Measurements from ENCODE around the gene KDM3B.

Gene KDM3B

DNA sequence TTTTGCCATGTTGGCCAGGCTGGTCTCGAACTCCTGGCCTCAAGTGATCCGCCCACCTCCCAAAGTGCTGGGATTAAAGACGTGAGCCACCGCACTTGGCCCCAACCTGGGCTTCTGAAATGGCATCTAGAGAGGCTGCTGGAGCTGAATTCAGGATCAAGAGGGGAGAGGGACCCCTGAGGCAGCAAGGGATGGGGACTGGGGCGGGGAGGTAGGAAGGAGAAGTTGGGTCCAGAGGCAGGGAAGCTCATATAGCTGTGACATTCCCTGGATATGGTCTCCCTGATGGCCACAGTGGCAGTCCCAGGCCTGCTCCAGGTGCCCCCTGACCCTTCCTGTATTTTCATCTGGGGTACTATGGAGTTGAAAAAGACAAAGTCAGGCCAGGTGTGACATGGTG is 98.5 kb downstream of the KDM3B start:
- DNase-seq, result no peak

DNA sequence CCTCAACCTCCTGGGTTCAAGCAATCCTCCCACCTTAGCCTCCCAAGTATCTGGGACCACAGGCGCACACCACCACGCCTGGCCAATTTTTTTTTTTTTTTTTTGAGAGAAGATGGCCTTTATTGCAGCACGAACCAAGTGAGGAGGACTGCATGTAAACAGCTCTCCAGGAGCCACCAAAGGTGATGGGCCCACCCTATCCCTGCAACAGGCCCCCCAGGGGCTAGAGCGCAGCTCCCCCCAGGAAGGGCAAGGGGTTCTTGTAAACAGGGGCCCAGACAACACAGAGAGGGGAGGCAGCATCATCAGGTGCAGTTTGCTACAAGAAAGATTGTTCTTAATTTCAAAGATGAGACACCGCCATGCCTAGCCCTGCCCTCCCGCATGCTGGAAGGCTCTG is 100.2 kb downstream of the KDM3B start:
- no peak for DNase-seq

DNA sequence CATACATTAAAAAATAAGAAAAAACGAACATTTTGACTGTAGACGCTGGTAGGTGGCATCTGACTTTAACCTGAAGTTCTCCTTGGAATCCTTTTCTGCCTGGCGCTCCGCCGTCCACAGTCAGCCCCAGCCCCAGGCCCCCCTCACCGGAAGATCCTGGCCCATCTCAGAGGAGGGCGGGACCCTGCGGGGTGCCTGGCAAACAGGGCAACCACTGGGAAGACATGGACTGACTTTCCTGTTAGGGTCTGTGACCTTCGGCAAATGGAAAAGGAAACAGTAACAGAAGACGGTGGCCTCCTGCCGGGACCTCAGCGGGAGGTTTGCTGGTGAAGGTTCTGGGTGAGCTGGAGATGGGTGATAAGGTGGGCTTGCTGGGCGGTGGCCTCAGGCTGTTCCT is 101.1 kb downstream of the KDM3B start:
- no peak for DNase-seq

DNA sequence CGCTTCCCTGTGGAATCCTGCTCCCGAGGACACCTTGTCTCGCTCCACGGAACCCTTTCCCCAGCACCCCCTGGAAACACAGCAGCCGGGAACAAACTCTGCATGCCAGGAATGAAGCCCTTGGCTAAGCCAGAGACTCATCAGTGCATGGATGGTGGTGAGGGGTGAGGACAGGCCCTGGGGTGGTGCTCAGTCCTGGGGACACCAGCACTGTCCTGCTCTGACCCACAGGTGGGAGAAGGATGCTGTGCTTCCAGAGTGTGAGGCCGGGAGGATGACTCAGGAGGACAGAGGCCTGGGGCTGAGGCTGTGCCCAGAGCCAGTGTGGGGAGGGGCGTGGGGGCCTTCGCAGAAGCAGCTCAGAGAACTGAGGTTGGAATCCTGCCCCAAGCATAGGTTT is 101.6 kb downstream of the KDM3B start:
- DNase-seq, result no peak

DNA sequence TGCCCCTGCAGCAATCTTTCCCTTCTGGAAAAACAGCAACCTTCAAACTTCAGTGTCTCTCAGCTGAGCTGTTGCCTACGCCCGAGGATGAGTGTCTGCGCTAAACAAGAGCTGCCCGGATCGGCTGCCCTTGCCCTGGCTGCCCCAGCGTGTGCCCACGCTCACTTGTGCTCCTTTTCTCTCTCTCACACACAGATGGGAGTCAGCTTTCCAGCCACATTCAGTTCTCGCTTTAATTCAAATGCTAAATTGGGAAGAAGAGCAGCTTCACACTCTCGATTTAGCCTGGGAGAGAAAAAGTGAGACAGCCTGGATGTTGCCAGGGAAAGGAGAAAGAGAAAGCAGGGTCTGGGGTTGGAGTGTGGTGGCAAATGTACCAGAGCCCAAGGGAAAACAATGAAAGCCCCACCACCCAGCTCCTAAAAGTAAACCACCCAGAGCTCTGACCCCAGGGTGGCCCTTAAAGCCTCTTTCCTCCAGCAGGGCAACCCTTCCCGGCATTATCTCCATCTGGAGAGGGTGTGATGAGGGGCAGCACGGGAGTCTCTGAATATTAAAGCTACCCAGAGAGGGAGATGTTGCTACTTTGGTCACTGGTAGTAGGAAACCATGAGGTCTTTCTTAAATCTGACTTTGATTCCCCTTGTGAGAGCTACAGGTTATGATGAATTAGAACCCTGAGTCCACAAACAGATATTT is 102.9 kb downstream of the KDM3B start:
- no peak for DNase-seq

DNA sequence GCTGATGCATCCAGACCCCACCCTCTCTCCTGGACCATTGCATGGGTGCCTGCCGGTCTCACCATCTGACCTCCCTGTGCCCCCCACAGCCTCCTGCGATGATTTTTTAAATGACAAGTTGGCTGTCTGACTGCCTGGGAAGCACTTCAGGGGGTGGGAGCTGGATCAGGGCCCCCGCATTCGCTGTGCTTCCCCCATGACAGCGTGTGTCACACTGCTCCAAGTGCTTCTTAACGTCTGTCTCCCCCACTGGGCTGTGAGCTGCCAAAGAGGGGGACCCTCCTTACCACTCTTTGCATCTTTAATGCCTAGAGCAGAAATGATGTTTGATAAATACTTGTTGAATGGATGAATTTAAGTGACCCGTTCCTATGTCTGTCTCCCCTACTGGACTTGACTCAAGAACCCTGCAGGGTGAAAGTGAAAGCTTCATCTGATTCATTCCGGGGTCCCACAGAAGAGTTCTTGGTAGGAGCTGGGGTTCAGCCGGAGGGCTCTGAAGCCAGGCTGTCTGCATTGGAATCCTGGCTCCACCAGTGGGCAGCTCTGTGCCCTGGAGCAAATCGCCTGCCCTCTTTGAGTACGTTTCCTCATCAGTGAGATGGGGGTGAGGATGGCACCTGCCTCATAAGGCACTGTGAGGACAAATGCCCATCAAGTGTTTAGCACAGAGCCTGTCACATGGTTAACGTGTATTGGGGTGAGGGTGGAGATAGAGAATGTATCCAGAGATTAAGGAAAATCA is 105.2 kb downstream of the KDM3B start:
- no peak for DNase-seq

DNA sequence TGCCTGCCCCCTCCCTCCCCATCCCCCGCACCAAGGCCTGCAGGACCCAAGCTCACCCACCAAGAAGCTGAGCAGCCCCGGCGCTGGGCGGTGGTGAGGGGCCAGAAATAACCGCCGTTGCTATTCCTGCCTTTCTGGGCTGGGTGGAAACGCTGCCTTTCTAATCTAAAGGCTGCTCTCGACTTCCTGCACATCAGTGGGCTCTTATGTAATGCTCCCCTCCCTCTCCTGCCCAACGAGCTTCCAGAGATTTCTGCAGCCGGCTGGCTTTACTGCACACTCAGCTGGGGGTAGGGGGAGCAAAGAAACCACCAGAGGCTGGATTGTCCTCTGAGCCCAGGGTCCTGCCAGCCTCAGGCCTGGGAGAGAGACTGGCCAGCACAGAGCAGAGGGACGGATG is 105.9 kb downstream of the KDM3B start:
- DNase-seq, result no peak

DNA sequence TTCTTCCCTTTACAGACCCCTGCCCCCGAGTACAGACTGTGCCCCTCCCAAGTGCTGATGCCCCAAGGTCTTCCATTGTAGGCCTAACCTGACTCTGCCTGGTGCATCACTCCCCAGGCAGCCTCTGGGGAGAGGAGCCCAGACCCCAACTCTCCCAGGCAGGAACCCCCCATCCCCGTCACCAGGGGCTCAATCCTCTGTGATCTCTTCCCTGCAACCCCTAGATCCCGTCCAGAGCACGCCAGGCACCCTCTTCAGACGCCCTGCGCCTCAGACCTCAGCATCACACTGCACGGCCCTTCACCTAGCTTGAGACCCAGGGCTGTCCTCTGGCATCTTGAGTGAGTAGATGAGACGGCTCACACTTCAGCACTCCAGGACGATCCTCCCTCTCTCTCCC is 106.4 kb downstream of the KDM3B start:
- DNase-seq, result no peak

DNA sequence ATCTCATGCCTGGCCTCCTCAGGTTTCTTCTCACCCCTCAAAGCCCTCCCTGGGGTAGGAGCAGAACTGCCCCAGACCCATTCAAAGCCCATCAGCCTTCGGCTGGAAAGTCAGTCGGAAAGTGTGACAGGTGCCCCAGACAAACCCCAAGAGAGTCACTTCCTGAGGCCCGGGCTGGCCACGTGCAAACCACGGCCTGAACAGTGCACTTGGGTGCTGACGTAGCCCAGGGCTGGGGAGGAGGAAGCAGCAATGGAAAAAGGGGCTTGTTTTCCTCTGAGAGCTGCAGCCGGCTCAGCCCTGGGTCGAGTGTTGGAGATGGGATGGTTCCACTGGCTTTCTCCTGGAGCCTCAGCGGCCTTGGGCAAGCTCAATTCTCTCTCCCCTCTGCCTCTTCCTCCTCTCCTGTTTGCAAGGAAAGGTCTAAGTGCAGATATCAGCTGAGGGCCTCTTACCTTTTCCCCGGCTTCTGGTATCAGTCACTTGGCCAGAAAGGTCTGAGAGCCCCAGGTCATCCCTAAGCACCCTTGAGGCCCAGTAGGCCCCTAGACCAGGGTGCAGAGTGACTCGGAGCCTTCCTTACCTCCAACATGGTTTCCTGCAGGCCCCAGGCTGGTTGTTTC is 106.9 kb downstream of the KDM3B start:
- peak; percentile 77 for DNase-seq

DNA sequence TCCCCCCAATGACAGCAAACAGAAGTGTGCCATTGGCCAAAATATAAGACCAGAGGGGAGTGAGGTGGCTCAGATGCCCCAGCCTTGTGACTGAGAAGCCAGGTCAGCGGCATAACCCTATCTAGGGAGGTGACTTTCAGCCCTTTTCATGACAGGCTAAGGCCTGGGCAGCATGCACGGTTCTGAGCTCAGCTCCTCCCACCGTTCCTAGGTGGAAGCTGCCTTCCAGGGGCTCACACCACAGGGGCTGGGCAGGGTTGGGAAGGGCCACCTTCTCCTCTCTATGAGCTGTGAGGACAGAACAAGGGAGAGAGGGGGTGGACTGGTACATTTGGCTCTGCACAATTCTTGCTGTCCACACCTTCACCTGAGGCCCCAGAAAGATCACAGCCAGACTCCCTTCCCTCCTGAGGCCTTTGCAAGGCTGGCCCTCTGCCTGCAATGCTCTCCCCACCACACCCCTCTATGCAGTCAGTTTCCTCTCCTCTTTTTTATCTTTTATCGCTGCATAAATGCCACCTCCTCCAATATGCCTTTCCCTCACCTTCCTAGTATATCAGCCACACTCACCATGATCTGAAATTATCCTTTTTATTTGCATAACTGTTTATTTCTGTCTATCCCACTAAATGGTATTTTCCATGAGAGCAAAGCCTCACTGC is 107.7 kb downstream of the KDM3B start:
- no peak for DNase-seq

DNA sequence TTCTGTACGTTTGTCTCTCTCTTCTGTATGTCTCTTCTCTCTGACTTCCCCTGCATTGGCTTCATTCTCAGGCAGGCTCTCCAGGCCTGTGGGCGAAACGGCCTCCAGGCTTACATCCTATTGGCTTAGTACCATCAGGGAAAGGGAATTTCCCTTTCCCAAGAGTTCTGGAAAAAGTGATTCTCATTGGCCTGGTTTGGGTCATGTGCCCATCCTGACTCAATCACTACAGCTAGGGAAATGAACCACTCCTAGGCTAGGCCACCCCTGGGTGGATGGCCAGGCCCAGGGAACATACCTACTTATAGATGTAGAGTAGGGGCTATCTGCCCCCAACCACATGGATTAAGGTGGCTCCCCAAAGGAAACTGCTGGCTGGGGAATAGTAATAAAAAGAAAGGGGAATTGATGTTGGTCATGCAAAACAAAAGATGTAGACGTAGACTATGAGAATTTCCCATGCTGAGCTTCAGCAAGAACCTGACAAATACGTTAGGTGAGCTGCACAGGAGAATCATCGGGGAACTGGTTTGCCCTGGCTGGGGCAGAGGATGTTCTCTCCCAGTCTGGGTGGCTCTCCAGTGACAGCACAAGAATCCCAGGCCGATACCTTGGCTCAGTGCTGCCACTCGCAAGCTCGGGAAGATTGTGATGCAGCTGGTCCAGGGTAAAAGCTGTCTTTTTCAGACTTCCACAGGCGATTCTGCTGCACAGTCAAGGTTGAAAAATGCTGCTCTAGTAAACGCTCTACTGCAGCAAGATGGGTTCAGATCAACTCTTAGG is 109.0 kb downstream of the KDM3B start:
- DNase-seq, result no peak

DNA sequence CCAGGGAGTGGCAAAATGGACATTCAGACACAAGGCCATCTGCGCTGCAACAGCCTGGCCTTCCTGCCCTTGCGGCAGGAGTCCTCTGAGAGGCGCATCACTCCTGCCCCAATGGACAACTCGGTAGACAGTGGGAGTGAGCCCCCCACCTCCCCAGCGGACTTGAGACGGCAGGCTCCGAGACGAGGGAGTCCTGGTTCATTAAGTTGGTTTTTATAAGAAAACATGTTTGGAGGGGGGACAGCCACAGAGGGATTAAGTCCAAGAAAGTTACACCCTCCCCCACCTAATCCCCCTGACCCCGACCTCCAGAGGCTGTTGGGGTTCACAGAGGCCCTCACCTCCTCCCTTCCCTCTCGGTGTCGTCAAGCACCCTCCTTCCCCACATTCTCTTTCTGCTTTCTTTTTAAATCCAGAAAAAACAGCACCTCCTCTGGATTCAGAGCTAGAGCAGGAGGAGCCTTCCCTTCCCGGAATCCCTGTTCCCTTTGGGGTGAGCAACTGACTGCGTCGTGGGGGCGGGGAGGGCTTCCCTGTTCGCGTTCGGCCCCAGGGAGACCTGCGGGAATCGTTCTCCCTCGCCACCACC is 111.0 kb downstream of the KDM3B start:
- DNase-seq, result no peak

DNA sequence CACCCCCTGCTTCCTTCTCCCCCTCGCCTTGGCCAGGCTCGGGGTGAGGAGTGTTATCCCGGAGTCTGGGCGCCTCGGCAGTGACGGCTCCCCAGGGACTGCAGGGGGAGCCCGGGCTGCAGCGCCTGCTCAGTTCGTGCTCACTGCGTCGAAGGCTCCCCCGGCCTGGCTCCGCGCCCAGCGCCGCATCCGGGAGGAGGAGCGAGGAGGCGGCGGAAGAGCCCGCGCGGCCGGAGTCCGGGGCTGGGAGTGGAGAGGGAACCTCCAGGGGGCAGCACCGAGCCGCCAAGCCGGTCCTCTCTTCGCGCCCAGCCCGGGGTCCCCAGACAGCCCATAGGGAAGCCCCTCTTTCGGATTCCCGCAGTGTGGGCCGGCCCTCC is 111.5 kb downstream of the KDM3B start:
- peak; percentile 94 for DNase-seq

DNA sequence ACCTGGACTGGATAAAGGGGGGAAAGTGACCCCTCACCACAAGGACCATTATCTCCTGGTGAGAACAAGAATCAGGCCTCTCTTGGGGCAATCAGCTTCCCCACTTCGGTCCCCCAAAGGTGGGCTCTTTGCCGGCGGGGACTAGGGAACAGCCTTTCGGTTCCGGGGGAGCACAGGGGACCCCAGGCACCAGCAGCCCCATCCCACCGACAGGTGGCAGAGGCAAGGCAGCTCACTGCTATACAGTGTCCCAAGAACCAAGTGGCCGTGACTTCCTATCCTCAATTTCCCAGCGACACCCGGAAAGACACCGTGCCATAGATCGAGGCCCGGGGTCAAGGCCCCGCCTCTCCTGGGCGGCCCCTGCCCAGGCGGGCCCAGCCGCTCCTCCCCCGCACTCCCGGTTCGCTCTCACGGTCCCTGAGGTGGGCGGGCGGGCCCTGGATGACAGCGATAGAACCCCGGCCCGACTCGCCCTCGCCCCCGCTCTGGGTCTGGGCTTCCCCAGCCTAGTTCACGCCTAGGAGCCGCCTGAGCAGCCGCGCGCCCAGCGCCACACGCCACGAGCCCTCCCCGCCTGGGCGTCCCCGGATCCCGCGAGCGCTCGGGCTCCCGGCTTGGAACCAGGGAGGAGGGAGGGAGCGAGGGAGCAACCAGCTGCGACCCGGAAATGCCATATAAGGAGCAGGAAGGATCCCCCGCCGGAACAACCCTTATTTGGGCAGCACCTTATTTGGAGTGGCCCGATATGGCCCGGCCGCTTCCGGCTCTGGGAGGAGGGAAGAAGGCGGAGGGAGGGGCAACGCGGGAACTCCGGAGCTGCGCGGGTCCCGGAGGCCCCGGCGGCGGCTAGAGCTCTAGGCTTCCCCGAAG is 112.1 kb downstream of the KDM3B start:
- peak; percentile 93 for DNase-seq

DNA sequence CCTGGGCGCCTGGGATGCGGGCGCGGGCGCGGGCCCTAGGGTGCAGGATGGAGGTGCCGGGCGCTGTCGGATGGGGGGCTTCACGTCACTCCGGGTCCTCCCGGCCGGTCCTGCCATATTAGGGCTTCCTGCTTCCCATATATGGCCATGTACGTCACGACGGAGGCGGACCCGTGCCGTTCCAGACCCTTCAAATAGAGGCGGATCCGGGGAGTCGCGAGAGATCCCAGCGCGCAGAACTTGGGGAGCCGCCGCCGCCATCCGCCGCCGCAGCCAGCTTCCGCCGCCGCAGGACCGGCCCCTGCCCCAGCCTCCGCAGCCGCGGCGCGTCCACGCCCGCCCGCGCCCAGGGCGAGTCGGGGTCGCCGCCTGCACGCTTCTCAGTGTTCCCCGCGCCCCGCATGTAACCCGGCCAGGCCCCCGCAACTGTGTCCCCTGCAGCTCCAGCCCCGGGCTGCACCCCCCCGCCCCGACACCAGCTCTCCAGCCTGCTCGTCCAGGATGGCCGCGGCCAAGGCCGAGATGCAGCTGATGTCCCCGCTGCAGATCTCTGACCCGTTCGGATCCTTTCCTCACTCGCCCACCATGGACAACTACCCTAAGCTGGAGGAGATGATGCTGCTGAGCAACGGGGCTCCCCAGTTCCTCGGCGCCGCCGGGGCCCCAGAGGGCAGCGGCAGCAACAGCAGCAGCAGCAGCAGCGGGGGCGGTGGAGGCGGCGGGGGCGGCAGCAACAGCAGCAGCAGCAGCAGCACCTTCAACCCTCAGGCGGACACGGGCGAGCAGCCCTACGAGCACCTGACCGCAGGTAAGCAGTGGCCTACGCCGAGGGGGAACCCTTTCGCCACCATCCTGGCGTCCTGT is 113.0 kb downstream of the KDM3B start, which contains the start of gene EGR1:
Gene EGR1, plus strand, starts transcription at position 219 of the 864 bp plus-strand sequence. Its CDS starts 283 bp downstream, at position 502.
- peak; percentile 91 for DNase-seq

DNA sequence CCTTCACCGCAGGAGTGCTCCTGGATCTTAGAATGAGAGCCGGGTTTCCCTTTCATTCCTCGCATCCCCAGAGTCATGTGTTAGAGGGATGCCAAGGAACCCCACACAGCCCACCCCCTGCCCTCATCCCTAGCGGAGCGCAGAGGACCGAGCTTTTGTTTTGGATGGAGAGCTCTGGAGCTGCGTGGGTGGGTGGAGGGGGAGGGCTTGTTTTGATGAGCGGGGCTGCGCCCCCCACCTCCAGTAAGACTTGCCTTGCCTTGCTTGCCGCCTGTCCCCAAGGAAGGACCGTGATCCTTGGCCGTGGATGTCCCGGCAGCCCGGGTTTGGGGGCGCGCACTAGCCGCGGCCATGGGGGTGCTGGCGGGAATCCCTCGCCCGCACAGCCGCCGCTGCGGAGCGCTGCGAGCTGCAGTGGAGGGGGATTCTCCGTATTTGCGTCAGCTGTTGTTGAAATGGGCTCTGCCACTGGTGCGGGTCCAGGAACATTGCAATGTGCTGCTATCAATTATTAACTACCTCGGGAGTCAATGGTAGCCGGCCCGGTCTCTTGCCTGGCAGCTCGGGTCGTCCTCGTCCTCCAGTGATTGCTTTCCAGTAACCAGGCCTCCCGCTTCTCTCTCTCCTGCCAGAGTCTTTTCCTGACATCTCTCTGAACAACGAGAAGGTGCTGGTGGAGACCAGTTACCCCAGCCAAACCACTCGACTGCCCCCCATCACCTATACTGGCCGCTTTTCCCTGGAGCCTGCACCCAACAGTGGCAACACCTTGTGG is 113.8 kb downstream of the KDM3B start:
- DNase-seq, result peak; percentile 40

DNA sequence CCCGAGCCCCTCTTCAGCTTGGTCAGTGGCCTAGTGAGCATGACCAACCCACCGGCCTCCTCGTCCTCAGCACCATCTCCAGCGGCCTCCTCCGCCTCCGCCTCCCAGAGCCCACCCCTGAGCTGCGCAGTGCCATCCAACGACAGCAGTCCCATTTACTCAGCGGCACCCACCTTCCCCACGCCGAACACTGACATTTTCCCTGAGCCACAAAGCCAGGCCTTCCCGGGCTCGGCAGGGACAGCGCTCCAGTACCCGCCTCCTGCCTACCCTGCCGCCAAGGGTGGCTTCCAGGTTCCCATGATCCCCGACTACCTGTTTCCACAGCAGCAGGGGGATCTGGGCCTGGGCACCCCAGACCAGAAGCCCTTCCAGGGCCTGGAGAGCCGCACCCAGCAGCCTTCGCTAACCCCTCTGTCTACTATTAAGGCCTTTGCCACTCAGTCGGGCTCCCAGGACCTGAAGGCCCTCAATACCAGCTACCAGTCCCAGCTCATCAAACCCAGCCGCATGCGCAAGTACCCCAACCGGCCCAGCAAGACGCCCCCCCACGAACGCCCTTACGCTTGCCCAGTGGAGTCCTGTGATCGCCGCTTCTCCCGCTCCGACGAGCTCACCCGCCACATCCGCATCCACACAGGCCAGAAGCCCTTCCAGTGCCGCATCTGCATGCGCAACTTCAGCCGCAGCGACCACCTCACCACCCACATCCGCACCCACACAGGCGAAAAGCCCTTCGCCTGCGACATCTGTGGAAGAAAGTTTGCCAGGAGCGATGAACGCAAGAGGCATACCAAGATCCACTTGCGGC is 114.6 kb downstream of the KDM3B start:
- DNase-seq, result no peak

DNA sequence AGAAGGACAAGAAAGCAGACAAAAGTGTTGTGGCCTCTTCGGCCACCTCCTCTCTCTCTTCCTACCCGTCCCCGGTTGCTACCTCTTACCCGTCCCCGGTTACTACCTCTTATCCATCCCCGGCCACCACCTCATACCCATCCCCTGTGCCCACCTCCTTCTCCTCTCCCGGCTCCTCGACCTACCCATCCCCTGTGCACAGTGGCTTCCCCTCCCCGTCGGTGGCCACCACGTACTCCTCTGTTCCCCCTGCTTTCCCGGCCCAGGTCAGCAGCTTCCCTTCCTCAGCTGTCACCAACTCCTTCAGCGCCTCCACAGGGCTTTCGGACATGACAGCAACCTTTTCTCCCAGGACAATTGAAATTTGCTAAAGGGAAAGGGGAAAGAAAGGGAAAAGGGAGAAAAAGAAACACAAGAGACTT is 115.2 kb downstream of the KDM3B start:
- no peak for DNase-seq
